RWPE1 (cell line): ENCODE results near the gene FILIP1L.
A peak's percentile ranks its signal among the peaks of the same experiment; 100 is the strongest.

ENCODE experiments used
- CTCF ChIA-PET: fragments of 350-600 bp; sonication (Branson Sonifier 250); formaldehyde crosslinking; extraction: SDS; loops from one replicate; lab custom pipeline; 2021; lab: Yijun Ruan, JAX
- POLR2A ChIA-PET: fragments of 400-600 bp; formaldehyde crosslinking; extraction: SDS; loops from one replicate; lab custom pipeline; 2020; ENCODE audit warnings: antibody characterized with exemption; ENCODE audit not compliant: low non-redundant PET; lab: Yijun Ruan, JAX
- DNase-seq: peaks from one replicate; pipeline ENCODE4 v3.0.0; 2012; ENCODE audit warnings: low spot score
- H3K27ac ChIP-seq: fragments of 450-650 bp; 2 replicates; pipeline ENCODE4 v1.5.1; 2017
- TF ChIP-seq, protein P1 (sequence below): fragments of 450-650 bp; conservative IDR thresholded peaks from 2 replicates; pipeline ENCODE4 v1.5.1; 2017; ENCODE audit warnings: low read depth, mild to moderate bottlenecking

The FILIP1L gene

DNA sequence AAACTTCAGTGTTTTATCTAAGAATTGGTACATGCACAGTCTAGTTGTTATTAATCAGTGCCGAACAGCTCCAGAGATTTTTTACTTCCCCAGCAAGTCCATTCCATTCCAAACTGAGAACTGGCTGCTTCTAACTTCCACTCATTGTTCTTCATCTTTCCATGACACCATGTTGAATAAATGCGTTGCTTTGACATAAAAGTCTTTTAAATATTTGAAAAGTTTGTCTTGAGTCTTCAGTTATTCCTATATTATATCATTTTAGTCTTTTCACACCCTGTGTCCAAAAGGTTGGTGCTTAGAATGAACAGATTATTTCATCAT is 231.2 kb downstream of the FILIP1L start:
- no peak overlapping the region for H3K27ac ChIP-seq
- DNase-seq: no peak
- TF ChIP-seq, protein P1, sequence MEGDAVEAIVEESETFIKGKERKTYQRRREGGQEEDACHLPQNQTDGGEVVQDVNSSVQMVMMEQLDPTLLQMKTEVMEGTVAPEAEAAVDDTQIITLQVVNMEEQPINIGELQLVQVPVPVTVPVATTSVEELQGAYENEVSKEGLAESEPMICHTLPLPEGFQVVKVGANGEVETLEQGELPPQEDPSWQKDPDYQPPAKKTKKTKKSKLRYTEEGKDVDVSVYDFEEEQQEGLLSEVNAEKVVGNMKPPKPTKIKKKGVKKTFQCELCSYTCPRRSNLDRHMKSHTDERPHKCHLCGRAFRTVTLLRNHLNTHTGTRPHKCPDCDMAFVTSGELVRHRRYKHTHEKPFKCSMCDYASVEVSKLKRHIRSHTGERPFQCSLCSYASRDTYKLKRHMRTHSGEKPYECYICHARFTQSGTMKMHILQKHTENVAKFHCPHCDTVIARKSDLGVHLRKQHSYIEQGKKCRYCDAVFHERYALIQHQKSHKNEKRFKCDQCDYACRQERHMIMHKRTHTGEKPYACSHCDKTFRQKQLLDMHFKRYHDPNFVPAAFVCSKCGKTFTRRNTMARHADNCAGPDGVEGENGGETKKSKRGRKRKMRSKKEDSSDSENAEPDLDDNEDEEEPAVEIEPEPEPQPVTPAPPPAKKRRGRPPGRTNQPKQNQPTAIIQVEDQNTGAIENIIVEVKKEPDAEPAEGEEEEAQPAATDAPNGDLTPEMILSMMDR: no peak
- POLR2A ChIA-PET: no interaction called here
- CTCF ChIA-PET: no interaction called here

DNA sequence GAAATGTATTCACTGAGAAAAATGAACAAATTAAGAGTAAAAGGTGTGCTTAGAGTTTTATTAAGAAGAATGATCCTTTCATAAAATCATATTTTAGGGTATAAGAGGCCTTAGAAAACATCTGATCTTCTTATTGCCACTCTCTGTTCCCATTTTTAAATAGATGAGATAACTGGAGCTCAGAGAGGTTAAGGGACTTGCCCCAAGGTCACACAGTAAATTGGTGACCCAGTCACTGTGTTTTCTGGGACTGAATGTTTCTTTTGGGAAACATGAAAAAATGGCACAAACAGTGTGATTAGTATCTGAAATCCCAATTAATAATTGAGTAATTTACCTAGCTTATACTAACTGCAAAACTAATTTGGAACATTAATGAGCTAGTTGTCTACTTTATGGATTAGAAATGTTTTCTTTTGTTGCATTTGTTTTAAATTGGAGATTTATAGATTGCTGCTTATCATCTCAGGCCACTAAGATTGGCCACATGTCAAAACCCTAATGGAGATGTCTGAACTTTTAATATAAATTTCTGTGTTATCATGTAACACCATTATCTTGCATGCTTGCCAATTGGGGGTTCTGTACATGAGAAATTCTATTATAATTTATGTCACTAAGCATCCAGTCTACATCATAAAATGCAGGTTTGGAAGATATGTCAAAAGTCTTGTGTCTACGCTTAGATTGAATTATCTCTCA is 231.7 kb downstream of the FILIP1L start:
- ChIA-PET CTCF (no interaction called here), POLR2A (no interaction called here)
- TF ChIP-seq, protein P1: no peak

DNA sequence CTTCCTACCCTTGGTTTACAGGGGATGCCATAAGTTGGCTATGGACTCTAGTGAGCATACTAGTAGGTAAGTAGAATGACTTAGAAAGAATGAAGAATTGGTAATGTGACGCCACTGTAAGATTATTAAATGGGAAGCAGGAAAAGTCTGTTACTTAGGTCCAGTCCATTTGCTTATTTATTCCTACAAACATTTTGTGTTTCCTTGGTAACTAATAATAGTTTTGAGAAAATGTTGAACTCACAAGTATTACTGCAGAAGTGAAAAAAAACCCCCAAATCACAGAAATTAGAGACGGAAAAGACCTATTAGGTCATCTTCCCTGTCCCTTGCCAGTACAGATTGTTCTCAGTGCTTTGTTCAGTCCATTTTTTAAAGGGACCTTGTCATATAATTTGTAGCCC is 233.2 kb downstream of the FILIP1L start:
- POLR2A ChIA-PET: no interaction called here
- DNase-seq: no peak
- TF ChIP-seq, protein P1: no peak
- no peak overlapping the region for H3K27ac ChIP-seq
- CTCF ChIA-PET: no interaction called here

More for the DNA sequence above, 231.7 kb downstream of the FILIP1L start:
- H3K27ac ChIP-seq: no peak overlapping the region
- DNase-seq: no peak

DNA sequence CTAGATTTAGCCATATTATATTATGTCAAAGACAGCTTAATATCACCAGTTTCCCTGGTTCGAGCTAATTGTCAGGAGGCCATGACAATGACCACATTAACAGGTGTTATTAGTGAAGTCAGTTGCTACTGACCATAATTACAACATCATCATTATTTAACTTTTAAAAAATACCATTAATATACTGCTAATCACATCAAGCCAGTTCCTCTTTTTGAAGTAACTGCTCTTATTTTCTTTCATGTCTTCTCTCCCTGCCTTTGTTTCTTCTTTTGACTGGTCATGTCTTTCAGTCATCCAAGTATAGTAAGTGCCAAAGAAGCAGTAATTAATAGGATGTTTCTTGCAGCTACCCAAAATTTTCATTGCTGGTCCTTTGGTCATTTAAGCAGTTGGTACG is 235.0 kb downstream of the FILIP1L start:
- POLR2A ChIA-PET: interaction anchor here (0.6 kb wide), 1 partner anchor 22 kb away, joined by 3 read pairs; no protein-coding TSS in a partner anchor
- H3K27ac ChIP-seq: no peak overlapping the region
- TF ChIP-seq, protein P1: no peak
- CTCF ChIA-PET: interaction anchor here (0.5 to 0.7 kb wide), 2 partner anchors 24 to 47 kb away, joined by 3 to 6 read pairs; no protein-coding TSS in a partner anchor
- DNase-seq: no peak

DNA sequence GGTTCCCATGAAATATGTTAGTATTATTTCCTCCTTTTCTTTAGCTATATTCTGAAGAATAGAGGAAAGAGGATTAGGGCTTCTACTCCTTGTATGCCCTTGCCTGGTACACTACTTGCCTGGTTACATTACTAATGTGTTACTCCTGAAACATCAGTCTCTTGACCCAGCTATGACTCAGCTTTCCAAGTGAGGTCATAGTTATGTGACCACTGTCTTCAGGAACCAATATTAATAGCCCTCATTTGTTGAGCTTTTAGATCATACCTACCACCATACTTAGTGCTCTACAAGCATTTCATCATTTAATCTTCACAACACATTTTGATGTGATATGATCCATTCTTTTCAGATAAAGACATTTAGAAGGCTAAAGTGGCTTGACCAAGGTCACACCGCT is 236.3 kb downstream of the FILIP1L start:
- POLR2A ChIA-PET: no interaction called here
- DNase-seq: peak; percentile 53
- no peak overlapping the region for H3K27ac ChIP-seq
- CTCF ChIA-PET: no interaction called here
- TF ChIP-seq, protein P1: no peak

DNA sequence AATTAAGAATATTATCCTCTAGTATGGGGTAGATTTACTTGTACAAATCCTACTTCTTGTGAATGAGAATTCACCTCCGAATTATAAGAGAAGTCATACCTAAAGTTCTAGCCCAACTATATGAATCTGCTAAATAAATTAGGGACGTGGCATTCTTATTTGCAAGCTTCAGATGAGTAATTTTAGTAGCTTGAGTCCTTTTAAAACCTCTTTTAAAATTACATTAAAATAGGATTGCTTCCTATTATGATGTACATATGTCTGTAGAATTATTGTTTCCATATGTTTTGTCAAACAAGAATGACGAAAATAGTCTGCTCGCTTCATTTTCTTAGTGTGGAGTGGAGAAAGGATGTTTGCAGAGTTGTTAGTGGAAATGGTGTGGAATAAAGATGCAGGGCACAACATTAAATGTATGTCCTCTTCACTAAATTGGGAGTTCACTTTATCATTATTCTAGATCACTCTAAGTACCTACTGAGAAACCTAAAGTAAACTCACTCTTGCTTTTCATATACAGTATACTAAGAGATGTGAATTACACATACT is 237.2 kb downstream of the FILIP1L start:
- POLR2A ChIA-PET: no interaction called here
- no peak for DNase-seq
- CTCF ChIA-PET: no interaction called here
- TF ChIP-seq, protein P1: no peak
- no peak overlapping the region for H3K27ac ChIP-seq
